Ishikawa (cell line): Measurements from ENCODE around the gene PYGO1.
A peak's percentile ranks its signal among the peaks of the same experiment; 100 is the strongest.
"Not testable (repeated sequence)": the region's sequence is repeated elsewhere in the genome, so short reads cannot be mapped to it uniquely, and the experiment has no call there.

Experiments
- EGR1 ChIP-seq: IDR thresholded peaks from 2 replicates; pipeline ENCODE4 v1.6.1; 2012
- EP300 ChIP-seq: IDR thresholded peaks from 2 replicates; pipeline ENCODE4 v1.6.1; 2012; ENCODE audit warnings: borderline replicate concordance
- RAD21 ChIP-seq: IDR thresholded peaks from 2 replicates; pipeline ENCODE4 v1.6.1; 2012; ENCODE audit warnings: low read depth
- TAF1 ChIP-seq: IDR thresholded peaks from 2 replicates; pipeline ENCODE4 v1.6.1; 2012; ENCODE audit warnings: low read depth, mild to moderate bottlenecking

DNA sequence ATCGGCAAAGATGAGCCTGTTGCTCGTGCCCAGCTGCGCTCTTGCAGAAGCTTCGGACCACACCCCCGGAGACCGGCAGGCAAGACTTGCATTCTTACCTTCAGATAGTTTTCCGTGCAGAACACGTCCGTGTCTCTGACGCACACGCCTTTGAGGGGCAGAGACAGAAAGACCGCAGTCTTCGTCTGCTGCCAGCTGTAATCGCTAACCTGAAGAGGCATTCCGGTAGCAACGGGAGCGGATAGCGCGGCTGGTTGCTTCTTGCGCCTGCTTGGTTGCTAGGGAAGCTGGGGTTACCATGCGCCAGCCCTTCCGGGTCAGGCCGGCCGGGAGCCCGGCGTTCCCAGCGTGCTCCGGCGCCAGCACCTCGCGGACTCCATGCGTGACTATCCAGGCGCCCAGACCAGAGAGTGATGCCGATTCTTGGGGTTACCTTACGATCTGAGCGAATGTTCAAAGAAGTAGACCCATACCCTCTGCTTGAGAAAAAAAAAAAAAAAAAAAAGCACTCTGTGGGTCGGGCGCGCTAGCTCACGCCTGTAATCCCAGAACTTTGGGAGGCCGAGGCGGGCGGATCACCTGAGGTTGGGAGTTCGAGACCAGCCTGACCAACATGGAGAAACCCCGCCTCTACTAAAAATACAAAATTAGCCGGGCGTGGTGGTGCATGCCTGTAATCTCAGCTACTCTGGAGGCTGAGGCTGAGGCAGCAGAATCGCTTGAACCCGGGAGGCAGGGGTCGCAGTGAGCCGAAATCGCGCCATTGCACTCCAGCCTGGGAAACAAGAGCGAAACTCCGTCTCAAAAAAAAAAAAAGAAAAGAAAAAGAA lies 89.8 kb downstream of the PYGO1 start:
- not testable (repeated sequence) for TF ChIP-seq RAD21, EP300
- peak; percentile 15; the same call in 1 of the 2 replicates for TF ChIP-seq EGR1
- peak; percentile 57; the same call in 1 of the 2 replicates for TF ChIP-seq TAF1
